Urothelium cell line (cell line): Measurements from ENCODE around the gene ADSS1.

ENCODE experiments used
- DNase-seq: peaks from one replicate; pipeline ENCODE4 v3.0.0; 2011; ENCODE audit warnings: low spot score, mixed read lengths
- FAIRE-seq: peaks from 2 replicates; lab custom pipeline; 2011; peaks lifted over from hg19 to GRCh38; lab: Jason Lieb, UNC

The ADSS1 gene

DNA sequence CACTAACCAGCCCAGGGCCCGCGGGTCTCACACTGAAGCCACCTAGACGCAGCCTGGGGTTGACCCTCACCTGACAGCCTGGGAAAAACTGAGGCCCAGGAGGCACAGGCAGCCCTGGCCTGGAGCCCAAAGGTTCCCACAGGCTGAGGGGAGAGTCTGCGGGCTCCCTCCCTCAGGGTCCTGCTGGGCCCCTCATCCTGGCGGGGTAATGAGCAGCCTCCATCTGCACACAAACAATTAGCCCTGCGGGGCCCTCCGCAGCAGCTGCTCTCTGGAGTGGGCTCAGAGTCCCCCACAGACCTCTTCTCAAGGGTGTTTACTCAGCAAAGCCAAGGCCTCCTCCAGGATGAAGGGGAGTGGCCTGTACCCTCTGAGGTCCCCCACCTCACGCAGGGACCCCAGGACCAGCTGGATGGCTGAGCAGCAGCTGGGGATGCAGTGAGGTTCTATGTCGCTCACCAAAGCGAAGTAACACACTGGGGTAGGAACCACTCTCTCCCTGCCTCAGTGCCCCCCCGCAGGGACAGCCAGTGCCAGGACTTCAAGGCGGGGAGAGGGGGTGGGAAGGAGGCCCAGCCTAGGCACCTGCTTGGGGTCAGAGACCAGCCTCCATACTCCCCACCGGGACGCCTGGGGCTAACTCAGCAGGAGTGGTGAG is 64.3 kb downstream of the ADSS1 start:
- DNase-seq = no peak
- no peak for FAIRE-seq

DNA sequence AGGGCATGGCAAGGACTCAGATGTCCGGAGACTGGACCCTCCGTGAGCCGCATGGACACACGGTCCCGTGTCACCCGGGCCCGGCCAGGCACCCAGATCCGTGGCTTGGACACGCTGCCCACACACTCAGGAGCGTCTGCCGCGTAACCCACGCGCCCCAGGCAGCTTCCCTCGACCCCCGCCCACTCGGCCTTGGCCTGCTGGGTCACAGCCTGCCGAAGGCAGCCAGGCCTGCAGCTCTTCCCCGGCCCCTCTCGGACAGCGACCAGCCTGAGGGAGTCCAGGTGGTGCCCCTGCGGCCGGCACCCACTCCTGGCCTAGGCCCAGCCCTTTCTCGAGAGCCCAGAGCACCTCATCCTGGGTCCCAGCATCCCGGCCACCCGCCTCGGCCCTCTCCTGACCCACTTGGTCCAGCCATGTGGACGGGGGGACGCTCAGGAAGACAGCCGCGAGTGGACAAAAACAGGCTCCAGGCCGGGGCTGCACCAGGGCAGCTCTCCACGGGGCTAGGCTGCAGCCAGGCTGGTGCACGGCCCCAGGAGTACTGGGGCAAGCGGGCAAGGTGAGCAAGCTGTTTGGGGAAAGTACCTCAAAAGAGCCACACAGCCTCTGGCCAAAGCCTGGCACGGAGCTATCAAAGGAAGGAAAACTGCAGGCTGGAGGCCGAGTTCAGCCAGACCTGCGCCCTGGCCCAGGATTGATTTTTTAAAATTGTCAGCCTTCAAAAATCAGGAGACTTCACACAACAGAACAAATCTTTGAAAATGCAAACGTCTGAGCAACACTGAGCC is 65.0 kb downstream of the ADSS1 start:
- no peak for FAIRE-seq

DNA sequence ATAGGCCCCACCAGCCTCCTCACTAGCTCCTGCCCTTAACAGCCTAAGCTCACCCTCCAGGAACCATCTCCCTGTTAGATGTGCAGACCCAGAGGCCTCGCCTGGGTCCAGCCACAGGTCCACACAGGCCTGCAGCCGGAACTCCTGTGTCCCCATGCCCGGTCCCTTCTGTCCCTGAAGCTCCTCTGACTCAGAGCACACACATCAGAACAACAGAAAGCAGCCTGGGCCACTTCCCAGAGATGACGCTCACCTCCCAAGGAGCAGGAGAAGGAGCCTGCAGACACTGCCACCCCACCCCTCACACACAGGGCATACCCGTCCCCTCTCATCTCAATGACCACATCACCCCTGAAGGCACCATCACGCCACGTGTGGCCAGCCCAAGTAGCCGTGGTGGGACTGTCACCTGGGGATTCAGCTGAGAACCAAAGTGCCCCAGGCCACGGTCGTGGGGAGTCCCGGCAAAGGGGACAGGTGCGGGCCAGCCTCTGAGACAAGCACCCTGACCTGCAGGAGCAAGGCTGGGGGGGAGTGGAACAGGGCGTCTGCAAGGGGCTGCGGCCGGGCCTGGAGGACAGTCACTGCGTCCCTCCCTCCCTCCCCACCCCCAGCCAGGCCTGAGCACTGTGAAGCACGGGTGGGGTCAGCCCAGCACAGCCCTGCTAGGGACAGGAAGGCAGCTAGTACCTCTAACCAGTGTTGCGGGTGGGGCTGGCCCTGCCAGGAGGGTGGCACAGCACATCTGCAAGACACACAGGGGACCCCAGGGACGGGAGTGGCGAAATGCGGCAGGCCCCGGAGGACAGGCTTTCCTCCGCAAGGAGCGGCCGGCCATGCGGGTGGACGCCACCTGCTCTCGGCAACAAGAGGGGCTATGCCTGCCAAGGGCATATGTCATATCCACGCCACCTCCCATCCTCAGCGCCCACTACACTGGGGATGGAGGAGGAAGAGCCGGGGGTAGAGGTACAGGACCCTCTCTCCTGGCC is 66.0 kb downstream of the ADSS1 start:
- DNase-seq (no peak), FAIRE-seq (no peak)

More for the DNA sequence above, 65.0 kb downstream of the ADSS1 start:
- no peak for DNase-seq

DNA sequence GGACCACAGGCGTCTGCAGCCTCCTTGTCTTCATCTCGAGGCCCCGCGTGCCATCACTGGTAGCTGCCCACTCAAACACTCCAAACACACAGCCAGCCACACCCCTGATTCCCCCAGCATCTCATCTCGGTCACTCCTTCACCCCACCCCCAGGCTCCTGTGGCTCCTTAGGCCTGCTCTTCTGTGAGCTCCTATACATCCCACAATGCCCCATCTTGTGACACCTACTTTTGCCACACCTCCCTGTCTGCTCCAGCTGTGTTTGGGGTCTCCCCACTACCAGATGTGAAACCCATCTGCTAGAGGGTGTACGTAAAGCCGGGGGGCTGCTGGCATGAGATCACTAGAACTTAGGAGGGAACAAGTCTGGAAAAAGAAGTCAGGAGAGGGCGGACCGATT is 67.4 kb downstream of the ADSS1 start:
- DNase-seq (no peak), FAIRE-seq (no peak)

DNA sequence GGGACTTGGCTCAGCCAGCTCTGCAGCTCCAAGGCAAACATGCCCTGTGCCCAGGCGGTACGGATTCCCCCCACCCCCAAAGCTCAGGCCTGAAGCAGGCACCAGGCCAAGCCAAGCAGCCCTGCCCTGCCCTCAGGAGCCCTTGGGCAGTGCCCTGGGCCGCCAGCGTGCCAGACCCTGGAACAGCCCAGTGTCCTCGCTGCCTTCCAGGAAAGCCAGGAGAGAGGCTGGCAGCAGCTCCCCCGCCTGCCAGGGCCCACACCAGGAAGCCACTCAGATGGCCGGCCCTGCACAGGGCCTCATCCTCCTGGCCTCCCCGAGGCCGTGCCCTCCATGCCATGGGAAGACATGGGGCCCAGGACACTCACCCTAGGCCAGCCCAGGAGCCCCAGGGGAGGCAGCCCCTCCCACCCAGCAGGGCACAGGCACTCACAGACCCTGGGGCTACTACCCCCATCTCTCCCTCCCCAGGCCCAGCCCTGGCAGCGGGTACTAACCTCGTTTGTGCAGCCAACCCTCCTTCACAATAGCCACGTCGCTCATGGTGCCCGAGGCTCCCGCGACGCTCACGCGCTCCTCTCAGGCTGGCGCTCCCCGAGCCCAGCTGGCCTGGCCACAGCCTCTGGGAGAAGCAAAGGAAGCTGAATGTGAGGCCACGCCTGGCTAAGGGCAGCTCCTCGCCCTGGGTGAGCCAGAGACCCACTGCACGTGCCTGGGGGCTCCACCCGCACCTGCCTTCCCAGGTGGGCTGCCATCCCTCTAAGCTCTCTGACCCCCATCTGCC is 68.3 kb downstream of the ADSS1 start:
- DNase-seq (no peak), FAIRE-seq (no peak)

DNA sequence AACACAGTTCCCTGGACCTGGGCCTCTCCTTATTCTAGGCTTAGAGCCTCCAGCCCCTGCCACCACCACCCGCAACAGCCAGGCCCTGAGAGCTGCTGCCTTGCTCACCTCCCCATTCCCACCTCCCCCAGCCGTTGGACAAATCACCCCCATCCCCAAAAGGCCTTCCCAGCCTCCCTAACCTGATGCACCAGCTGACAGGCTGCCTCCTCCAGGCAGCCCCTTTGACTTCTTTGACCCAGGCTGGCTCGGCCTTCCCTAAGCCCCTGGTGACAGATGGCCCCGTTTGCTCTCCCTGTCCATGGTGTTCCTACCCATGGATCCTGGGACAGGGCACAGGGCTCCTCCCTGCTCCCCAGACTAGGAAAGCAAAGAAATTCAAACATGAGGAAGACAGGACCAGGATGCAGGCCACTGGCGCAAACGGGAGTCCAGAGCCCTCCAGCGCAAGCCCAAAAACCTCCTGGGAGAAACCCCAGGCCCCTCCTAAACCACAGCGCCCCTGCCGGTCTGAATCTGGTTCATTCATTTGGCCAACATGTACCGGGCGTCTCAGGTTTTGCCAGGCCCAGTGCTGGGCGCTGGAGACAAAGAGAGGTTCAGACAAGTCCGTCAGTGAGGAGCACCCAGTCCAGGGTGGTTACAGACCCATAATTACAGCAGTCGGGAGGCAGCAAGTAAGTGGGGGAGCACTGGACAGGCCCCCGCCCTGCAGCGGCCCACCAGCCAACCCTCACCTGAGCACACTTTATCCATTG is 69.1 kb downstream of the ADSS1 start:
- FAIRE-seq (no peak), DNase-seq (no peak)

DNA sequence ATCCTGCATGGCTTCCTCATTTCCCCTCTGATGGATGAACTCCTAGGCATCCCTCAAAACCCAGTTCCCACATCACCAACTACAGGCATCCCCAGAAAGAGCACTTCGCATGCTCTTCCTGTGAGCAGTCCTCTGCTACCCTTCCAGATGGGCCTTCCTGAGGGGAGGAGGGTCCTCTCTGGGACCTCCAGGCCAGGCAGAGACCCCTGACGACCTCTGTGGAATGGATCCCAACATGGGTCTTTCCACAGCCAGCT is 69.6 kb downstream of the ADSS1 start:
- FAIRE-seq (no peak), DNase-seq (no peak)

DNA sequence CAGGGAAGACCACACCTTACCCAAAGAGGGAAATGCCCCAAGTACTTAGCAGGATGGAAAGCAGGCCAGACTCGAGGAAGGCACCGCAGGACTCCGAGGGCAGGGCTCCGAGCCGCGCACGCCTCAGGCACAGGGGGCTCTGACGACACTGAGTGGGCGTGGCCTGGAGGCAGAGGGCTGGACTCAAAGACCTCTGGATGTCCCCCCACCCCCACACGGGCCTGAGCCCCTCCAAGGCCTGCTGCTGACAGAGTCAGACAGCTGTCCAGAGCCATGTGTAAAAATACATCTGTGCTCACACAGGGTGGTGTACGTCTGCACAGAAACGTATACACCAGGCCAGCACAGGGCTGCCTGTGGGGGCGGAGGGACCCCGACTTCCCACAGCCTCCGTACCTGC is 70.1 kb downstream of the ADSS1 start:
- FAIRE-seq (no peak), DNase-seq (peak; percentile 74)

DNA sequence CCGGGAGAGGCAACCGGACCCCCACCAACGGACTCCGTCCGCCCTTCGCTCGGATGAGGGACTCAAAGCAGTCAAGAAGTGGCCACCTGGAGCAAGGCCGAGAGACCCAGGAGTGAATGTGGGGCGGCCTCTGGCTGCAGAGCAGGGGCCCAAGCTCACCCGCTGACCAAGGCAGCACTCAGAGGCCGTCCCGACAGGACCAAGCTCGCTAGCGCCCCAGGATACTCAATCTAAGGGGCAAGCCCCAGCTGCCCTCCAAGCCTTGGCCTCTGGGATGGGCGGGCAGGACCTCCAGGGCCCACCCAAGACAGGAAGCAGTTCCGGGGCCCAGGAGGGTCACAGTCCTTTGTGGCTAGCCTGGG is 70.6 kb downstream of the ADSS1 start:
- FAIRE-seq (no peak), DNase-seq (peak; percentile 27)

DNA sequence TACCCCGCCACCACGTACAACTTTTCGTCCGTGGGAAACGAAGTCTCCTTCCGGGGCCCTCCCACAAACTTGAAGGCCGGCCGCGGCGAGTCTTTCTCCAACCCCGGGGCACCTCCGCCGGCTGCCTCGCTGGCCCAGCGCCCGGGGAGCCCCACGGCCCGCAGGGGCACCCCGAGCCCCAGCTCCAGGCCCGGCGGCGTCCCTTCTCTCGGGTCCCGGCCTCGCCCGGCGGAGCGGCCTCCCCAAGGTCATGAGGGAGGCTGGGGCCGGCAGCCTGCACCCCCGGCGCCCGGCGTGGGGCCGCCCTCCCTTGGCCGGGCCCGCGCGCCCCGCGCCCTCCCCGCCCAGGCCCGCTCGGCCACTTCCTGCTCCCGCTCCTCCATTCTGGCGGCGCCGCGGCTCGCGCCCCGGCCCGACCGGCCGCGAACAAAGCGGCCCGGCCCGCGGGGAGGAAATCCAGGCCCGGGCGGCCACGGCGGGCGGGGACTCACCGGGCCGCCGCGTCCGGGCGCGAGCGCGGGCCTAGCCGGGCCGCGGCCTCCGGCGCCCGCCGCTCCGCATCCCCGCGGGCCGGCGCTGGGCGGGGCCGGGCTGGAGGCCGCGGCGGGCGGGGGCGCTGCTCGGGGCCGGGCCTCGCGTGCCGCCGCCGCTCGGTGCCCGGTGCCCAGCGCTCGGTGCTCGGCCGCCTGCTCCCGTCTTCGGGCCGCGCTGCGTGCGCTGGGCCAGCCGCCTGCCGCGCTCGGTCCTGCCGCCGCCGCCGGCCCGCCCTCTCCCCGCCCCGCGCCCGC is 71.2 kb downstream of the ADSS1 start, which contains the start of gene AKT1:
Gene AKT1, minus strand, starts transcription at position 756 of the 788 bp plus-strand sequence. CDS start 3,105 bp downstream, outside the sequence.
- FAIRE-seq (no peak), DNase-seq (peak; percentile 28)

DNA sequence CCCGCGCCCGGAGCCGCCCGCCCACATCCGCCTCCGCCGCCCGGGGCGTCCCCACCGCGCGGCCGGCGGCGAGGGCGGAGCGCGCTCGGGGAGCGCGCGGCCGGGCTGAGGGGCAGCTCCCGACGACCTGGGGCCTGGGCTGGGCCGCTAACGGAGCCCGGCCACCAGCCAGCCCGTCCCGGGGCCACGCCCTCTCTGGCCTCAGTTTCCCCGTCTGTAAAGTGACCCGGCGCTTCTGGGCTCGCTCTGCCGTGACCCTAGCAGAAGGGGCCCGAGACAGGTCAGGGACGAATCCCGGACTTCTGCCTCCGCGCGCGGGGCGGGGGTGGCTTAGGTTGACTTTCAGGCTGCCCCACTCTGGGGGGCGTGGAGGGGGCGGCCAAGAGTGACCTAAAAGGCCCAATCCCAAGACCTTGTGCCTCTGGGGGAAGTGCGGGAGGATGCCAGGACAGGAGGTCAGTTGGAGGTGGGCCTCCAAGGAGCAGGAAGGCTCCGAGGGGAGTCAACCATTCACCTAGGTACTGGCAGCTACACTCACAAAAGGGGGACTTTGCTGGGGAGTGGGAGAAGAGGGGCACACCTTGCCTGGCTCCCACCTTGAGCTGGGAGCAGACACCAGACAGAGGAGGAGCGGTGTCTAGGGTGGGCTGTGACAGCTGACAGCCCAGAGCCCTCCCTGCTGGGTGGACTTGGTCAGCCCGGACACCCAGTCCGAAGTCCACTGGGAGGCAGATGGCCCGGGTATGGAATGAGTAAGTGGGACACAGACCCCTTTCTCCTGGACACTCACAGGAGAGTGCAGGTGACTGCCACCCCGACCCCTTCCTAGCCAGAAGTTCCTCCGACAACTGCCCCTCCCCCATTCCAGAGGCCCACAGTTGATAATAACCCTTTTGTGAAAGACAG is 72.0 kb downstream of the ADSS1 start:
- FAIRE-seq = no peak
- peak; percentile 82 for DNase-seq

DNA sequence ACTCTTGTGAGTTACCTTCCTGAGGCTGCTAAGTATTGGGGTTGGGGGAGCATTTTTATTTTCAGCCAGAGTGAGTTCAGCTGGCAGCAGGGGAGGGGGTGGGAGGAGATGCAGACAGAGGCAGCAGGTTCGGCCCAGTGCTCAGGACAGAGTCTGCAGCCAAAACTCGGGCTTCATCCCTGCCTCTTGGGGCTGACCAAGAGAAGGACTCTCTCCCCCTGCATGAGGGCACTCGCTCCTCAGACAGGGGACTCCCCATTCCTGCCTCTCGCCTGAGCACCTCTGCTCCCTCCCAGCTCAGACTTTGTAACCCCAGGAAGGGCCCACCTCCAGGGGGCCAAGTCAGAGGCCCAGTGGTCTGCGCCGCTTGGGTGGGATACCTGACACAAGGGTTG is 72.7 kb downstream of the ADSS1 start:
- FAIRE-seq (no peak), DNase-seq (no peak)
